Measurements from ENCODE around the gene TMEM82. TPM values are rescaled to one million over a fixed set of nuclear protein-coding genes. Genes with fewer than 3 reads are reported as not detected.

TMEM82 gene
- total and polyA plus RNA-seq, 9 of the 15 experiments (the other 6 are each of a cell fraction or from before 2014, with no cell fraction given): not detected

- TF ChIP-seq EWSR1 (IDR thresholded peaks at IDR 0.05; ENCODE audit: borderline replicate concordance, low read depth, partially characterized antibody) (no peak), TEAD2 (tag; IDR thresholded peaks at IDR 0.05) (no peak), ZNF175 (CRISPR knock-in tag; IDR thresholded peaks at IDR 0.05; ENCODE audit: low read depth) (no peak), ZBTB33 (CRISPR knock-in tag; IDR thresholded peaks at IDR 0.05) (peak; percentile 79), HIVEP1 (CRISPR knock-in tag; IDR thresholded peaks at IDR 0.05) (no peak), ZNF212 (CRISPR knock-in tag; IDR thresholded peaks at IDR 0.05) (no peak), ZNF217 (CRISPR knock-in tag; IDR thresholded peaks at IDR 0.05) (no peak), ZSCAN32 (CRISPR knock-in tag; IDR thresholded peaks at IDR 0.05) (no peak), KLF16 (IDR thresholded peaks at IDR 0.05) (no peak), ZNF764 (CRISPR knock-in tag; IDR thresholded peaks at IDR 0.05; ENCODE audit: low read depth) (no peak), POLR2G (IDR thresholded peaks at IDR 0.05; ENCODE audit: low read depth, low read length) (0 out of 2 replicates have a peak, but pooled peaks have one; percentile 17), ZNF766 (CRISPR knock-in tag; conservative IDR thresholded peaks at IDR 0.05) (0 out of 2 replicates have a peak, but pooled peaks have one; percentile 31)
- TF ChIP-seq, protein P1, sequence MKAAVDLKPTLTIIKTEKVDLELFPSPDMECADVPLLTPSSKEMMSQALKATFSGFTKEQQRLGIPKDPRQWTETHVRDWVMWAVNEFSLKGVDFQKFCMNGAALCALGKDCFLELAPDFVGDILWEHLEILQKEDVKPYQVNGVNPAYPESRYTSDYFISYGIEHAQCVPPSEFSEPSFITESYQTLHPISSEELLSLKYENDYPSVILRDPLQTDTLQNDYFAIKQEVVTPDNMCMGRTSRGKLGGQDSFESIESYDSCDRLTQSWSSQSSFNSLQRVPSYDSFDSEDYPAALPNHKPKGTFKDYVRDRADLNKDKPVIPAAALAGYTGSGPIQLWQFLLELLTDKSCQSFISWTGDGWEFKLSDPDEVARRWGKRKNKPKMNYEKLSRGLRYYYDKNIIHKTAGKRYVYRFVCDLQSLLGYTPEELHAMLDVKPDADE (conservative IDR thresholded peaks at IDR 0.05; ENCODE audit: control insufficient read depth, low read depth, low read length): no peak
Measured at GRCh38 chr1:15702722-15703550, 39.4 kb upstream of the TMEM82 start (continued).
